Fibroblast of skin of right quadriceps (primary cell): ENCODE data around the gene NOL9.
A peak's percentile ranks its signal among the peaks of the same experiment; 100 is the strongest.

Source experiments
- DNase-seq: peaks from one replicate; pipeline ENCODE4 v3.0.0-alpha.2; 2013

NOL9 gene

DNA sequence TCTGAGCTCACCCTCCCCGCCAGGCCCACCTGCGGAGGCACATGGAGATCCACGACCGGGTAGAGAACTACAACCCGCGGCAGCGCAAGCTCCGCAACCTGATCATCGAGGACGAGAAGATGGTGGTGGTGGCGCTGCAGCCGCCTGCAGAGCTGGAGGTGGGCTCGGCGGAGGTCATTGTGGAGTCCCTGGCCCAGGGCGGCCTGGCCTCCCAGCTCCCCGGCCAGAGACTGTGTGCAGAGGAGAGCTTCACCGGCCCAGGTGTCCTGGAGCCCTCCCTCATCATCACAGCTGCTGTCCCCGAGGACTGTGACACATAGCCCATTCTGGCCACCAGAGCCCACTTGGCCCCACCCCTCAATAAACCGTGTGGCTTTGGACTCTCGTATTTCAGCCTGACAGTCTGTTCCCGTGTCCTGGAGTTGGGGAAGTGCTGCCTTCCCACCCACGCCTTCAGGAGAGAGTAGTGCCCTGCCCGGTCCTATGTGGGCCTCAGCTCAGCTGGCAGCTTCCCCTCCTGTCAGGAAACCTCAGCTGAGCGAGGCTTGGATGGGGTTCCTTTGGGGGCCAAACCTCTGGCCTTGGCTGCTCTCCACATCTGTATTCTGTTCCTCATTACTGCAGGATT is 34.7 kb upstream of the NOL9 start:
- DNase-seq = no peak

DNA sequence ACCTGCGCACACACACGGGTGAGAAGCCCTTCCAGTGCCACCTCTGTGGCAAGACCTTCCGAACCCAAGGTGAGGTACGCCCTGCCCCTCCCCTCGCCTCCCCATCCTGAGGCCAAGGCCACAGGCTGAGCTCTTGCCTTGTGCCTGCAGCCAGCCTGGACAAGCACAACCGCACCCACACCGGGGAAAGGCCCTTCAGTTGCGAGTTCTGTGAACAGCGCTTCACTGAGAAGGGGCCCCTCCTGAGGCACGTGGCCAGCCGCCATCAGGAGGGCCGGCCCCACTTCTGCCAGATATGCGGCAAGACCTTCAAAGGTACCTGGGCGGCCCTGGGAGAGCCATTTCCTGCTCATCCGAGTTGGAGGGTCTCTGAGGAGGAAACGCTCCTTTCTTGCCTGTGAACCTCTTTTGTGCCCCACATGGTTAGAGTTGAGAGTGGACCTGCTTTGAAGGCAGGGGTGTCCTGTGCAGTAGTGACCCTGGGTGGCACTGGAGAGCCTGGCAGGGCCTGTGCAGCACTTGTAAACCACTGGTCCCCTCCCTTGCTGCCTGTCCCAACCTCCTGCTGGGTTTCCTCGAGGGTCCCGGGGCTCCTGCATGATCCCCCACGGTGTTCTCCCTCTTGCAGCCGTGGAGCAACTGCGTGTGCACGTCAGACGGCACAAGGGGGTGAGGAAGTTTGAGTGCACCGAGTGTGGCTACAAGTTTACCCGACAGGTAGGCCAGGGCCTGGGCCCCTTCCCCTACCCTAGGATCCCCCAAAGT is 34.0 kb upstream of the NOL9 start:
- no peak for DNase-seq

- DNase-seq = no peak
These were observed 33.1 kb upstream of the NOL9 start for GRCh38 chr1:6587261-6588005.

DNA sequence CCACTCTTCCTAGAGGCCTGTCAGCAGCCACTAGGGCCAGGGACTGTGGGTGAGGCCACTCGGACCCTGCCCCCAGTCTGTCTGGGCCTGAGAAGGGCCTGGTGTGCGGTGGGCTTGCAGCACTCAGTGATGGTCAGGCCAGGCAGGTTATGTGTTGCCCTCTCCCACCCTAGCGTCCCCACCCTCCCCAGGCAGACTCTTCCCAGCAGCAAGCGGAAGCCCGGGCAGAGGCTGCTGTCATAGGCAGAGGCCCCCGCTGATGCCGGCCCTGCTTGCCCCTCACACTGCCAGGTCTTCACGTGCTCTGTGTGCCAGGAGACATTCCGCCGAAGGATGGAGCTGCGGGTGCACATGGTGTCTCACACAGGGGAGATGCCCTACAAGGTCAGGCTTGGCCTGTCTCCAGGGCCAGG is 32.1 kb upstream of the NOL9 start:
- no peak for DNase-seq

DNA sequence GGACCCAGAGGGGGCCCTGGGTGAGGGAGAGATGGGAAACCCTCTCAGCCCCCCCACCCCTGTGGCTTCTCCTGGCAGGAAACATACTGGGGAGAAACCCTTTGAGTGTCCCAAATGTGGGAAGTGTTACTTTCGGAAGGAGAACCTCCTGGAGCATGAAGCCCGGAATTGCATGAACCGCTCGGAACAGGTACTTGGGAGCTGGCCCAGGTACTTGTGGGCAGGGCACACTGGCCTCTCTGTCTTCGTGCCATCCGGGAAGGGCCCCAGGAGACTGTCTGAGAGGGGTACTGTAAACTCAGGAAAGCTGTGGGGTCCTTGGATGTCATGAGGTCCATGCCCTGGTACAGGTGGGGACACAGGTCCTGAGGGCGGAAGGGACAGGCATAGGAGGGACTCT is 31.5 kb upstream of the NOL9 start:
- DNase-seq = no peak

- DNase-seq = no peak
These were observed 30.9 kb upstream of the NOL9 start for GRCh38 chr1:6585081-6585722.

- no peak for DNase-seq
These were observed 30.1 kb upstream of the NOL9 start for GRCh38 chr1:6584126-6585080.

GRCh38 chr1:6582370-6582769 is 28.1 kb upstream of the NOL9 start:
- DNase-seq = no peak

- DNase-seq = no peak
These were observed 27.4 kb upstream of the NOL9 start for GRCh38 chr1:6581561-6582305.

DNA sequence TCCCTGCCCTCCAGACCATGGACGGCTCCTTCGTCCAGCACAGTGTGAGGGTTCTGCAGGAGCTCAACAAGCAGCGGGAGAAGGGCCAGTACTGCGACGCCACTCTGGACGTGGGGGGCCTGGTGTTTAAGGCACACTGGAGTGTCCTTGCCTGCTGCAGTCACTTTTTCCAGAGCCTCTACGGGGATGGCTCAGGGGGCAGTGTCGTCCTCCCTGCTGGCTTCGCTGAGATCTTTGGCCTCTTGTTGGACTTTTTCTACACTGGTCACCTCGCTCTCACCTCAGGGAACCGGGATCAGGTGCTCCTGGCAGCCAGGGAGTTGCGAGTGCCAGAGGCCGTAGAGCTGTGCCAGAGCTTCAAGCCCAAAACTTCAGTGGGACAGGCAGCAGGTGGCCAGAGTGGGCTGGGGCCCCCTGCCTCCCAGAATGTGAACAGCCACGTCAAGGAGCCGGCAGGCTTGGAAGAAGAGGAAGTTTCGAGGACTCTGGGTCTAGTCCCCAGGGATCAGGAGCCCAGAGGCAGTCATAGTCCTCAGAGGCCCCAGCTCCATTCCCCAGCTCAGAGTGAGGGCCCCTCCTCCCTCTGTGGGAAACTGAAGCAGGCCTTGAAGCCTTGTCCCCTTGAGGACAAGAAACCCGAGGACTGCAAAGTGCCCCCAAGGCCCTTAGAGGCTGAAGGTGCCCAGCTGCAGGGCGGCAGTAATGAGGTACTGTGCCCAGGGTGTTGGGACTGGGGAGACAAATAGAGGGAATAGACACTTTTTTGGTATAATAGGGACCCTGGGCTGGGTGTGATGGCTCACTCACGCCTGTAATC is 26.5 kb upstream of the NOL9 start:
- no peak for DNase-seq

DNA sequence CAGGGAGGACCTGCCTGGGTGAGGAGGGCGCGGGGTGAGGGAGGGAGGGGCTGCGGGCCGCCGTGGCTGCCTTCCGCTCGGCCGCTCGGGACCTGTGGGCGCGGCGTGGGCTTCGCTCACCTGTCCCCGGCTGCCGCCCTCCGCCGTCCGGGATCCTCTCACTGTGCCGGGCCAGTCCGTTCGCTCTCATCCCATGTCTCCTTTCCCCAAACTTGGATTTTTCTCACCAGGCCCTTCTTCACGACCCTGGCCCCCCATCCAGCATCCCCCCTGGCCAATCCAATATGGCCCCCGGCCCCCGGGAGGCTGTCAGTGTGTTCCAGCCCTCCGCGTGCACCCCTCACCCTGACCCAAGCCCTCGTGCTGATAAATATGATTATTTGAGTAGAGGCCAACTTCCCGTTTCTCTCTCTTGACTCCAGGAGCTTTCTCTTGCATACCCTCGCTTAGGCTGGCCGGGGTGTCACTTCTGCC is 25.8 kb upstream of the NOL9 start:
- no peak for DNase-seq

DNA sequence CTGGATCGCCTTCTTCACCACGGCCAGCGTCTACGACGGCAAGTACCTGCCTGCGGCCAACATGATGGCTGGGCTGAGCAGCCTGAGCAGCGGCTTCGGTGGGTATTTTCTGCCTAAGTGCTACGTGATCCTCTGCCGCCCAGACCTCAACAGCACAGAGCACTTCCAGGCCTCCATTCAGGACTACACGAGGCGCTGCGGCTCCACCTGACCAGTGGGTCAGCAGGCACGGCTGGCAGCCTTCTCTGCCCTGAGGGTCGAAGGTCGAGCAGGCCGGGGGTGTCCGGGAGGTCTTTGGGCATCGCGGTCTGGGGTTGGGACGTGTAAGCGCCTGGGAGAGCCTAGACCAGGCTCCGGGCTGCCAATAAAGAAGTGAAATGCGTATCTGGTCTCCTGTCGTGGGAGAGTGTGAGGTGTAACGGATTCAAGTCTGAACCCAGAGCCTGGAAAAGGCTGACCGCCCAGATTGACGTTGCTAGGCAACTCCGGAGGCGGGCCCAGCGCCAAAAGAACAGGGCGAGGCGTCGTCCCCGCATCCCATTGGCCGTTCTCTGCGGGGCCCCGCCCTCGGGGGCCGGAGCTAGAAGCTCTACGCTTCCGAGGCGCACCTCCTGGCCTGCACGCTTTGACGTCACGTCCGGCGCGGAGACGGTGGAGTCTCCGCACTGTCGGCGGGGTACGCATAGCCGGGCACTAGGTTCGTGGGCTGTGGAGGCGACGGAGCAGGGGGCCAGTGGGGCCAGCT is 25.2 kb upstream of the NOL9 start, which contains the start of gene ZBTB48:
TSS of gene ZBTB48 (plus strand) at position 621 of the 745 bp plus-strand sequence. CDS start 616 bp downstream, outside the sequence.
- DNase-seq = peak; percentile 97

DNA sequence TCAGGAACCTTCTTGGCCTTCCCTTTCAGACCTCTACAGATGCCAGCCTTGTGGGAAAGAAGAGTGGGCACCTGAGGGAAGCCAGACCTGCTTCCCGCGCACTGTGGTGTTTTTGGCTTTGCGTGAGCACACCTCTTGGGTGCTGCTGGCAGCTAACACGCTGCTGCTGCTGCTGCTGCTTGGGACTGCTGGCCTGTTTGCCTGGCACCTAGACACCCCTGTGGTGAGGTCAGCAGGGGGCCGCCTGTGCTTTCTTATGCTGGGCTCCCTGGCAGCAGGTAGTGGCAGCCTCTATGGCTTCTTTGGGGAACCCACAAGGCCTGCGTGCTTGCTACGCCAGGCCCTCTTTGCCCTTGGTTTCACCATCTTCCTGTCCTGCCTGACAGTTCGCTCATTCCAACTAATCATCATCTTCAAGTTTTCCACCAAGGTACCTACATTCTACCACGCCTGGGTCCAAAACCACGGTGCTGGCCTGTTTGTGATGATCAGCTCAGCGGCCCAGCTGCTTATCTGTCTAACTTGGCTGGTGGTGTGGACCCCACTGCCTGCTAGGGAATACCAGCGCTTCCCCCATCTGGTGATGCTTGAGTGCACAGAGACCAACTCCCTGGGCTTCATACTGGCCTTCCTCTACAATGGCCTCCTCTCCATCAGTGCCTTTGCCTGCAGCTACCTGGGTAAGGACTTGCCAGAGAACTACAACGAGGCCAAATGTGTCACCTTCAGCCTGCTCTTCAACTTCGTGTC is 24.5 kb upstream of the NOL9 start:
- DNase-seq = no peak

DNA sequence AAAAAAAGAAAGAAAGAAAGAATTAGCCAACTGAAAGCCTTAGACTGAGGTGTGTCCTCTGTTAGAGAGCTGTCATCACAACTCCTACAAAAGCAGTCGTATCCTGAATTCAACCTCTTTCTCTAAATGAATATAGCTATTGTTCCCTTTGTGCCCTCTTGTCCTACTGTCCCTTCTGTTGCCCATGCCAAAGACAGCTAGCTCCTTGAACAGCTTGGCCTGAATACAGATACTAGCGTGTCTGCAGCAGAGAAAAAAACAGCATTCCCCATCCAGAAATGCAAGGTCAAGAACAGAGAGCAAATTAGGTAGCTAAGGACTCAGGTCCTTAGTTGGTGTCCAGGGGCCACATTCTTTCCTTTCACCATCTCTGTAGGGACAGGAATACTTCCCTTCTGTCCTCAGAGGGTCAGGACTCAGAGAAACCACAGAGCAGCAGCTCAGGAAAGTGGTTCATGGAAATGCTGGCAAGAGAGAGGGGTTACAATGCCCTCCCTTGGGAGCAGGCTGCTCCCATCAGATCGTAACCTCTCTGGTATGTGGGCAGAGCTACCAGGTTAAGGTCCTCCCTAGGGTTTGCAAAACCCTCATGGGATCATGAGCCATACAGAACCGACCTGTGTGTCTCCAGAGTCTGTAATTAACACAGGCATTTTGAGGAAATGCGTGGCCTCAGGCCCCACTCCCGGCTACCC is 23.7 kb upstream of the NOL9 start:
- DNase-seq = no peak

DNA sequence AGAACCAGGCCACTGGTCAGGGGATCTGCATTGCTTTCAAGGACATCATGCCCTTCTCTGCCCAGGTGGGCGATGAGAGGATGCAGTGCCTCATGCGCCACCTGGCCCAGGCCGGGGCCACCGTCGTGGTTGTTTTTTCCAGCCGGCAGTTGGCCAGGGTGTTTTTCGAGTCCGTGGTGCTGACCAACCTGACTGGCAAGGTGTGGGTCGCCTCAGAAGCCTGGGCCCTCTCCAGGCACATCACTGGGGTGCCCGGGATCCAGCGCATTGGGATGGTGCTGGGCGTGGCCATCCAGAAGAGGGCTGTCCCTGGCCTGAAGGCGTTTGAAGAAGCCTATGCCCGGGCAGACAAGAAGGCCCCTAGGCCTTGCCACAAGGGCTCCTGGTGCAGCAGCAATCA is 20.5 kb upstream of the NOL9 start:
- DNase-seq = no peak

DNA sequence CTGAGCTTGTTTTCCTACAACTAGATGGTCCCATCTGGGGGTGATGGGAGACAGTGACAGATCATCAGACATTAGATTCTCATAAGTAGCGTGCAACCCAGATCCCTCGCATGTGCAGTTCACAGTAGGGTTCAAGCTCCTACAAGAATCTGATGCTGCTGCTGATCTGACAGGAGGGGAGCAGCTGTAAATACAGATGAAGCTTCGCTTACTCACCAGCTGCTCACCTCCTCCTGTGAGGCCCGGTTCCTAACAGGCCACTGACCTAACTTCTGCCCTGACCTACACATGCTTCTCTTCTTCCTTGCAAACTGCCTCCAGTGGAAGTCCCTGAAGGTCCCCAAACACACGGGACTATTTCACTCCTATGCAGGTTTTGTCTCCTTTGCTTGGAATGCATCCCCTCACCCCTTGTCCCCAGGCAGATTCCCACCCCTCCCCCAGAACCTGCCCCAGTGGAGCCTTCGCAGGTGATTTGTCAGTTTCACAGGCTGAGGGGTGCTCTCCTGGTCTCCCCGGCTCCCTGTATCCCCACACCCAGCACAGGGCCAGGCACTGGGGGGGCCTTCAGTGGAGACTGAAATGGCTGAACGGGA is 19.8 kb upstream of the NOL9 start:
- DNase-seq = no peak

GRCh38 chr1:6572653-6573383 is 18.5 kb upstream of the NOL9 start:
- DNase-seq = no peak
